ENCODE results near the gene YAE1.
"Not testable (repeated sequence)": the region's sequence is repeated elsewhere in the genome, so short reads cannot be mapped to it uniquely, and the experiment has no call there.

GRCh38 chr7:39544774-39545173, 21.4 kb upstream of the YAE1 start:
- TF ChIP-seq CTCF, EZH2 (IDR thresholded peaks at IDR 0.05): not testable (repeated sequence)
